GM21737 (cell line): ENCODE measurements around the gene SCAMP3.
"Not testable (repeated sequence)": the region's sequence is repeated elsewhere in the genome, so short reads cannot be mapped to it uniquely, and the experiment has no call there.

Source experiments
- ATAC-seq: cut with Tn5 transposase; IDR thresholded peaks from one replicate; pipeline ENCODE4 v1.9.1; 2021; ENCODE audit warnings: mild to moderate bottlenecking, moderate library complexity; ENCODE audit not compliant: unreplicated experiment

The SCAMP3 gene

GRCh38 chr1:155232001-155232978 lies 29.9 kb downstream of the SCAMP3 start:
- ATAC-seq: not testable (repeated sequence)

- not testable (repeated sequence) for ATAC-seq
Measured at GRCh38 chr1:155231302-155231701, 30.9 kb downstream of the SCAMP3 start.

GRCh38 chr1:155228096-155228427 lies 34.1 kb downstream of the SCAMP3 start:
- no peak for ATAC-seq

GRCh38 chr1:155227261-155228095 lies 34.7 kb downstream of the SCAMP3 start:
- peak; percentile 87 for ATAC-seq

GRCh38 chr1:155226910-155227260 lies 35.3 kb downstream of the SCAMP3 start:
- ATAC-seq: no peak

- ATAC-seq: no peak
Measured at GRCh38 chr1:155226188-155226909, 35.8 kb downstream of the SCAMP3 start.

GRCh38 chr1:155225404-155225759 lies 36.8 kb downstream of the SCAMP3 start:
- not testable (repeated sequence) for ATAC-seq

GRCh38 chr1:155223047-155223446 lies 39.1 kb downstream of the SCAMP3 start:
- ATAC-seq: no peak

- ATAC-seq: not testable (repeated sequence)
Measured at GRCh38 chr1:155220211-155220965, 41.8 kb downstream of the SCAMP3 start.

GRCh38 chr1:155219592-155220031 lies 42.5 kb downstream of the SCAMP3 start:
- ATAC-seq: no peak

GRCh38 chr1:155218854-155219591 lies 43.1 kb downstream of the SCAMP3 start:
- no peak for ATAC-seq

- ATAC-seq: not testable (repeated sequence)
Measured at GRCh38 chr1:155214702-155215101, 47.5 kb downstream of the SCAMP3 start.

GRCh38 chr1:155212051-155212440 lies 50.1 kb downstream of the SCAMP3 start:
- not testable (repeated sequence) for ATAC-seq

GRCh38 chr1:155211381-155212050 lies 50.6 kb downstream of the SCAMP3 start:
- not testable (repeated sequence) for ATAC-seq

- no peak for ATAC-seq
Measured at GRCh38 chr1:155210314-155211104, 51.7 kb downstream of the SCAMP3 start.

GRCh38 chr1:155209312-155209721 lies 52.8 kb downstream of the SCAMP3 start:
- no peak for ATAC-seq

GRCh38 chr1:155208541-155209311 lies 53.4 kb downstream of the SCAMP3 start, which contains the start of gene MTX1:
Gene MTX1 (plus strand): TSS chr1:155208695. CDS start chr1:155208805, 110 bp downstream.
- ATAC-seq: peak; percentile 63
